HepG2 (cell line): ENCODE results near the gene MYO1C. TPM values are rescaled to one million over a fixed set of nuclear protein-coding genes. Genes with fewer than 3 reads are reported as not detected.

ENCODE experiments used
- ARNT ChIP-seq: fragments of 450-650 bp; IDR thresholded peaks from 2 replicates; pipeline ENCODE4 v1.6.1; 2017
- GATA4 ChIP-seq: sonication (generic); IDR thresholded peaks from 2 replicates; pipeline ENCODE4 v1.6.1; 2016; ENCODE audit warnings: antibody characterized with exemption, low read depth, borderline replicate concordance
- HNF4G ChIP-seq, 2 experiments: sonication (generic) in 1 of 2; formaldehyde crosslinking in 1 of 2; IDR thresholded peaks; 2 replicates each; pipeline versions ENCODE4 v1.4.0 to v1.6.1; 2011 to 2020; ENCODE audit warnings: borderline replicate concordance in 2 of 2, low read depth in 2 of 2, mild to moderate bottlenecking in 2 of 2, low read length in 1 of 2, missing genetic modification reagents in 1 of 2, moderate library complexity in 1 of 2
- NFKB2 ChIP-seq: sonication (generic); formaldehyde crosslinking; IDR thresholded peaks from 2 replicates; pipeline ENCODE4 v1.4.0; 2020; ENCODE audit warnings: missing genetic modification reagents, borderline replicate concordance
- RARA ChIP-seq: IDR thresholded peaks from 2 replicates; pipeline ENCODE4 v1.6.1; 2016; ENCODE audit warnings: missing genetic modification reagents, missing compliant biosample characterization
- RFXANK ChIP-seq: IDR thresholded peaks from 2 replicates; pipeline ENCODE4 v1.6.1; 2016
- ZNF432 ChIP-seq: sonication (generic); formaldehyde crosslinking; IDR thresholded peaks from 2 replicates; pipeline ENCODE4 v1.5.0; 2020; ENCODE audit warnings: missing genetic modification reagents, mild to moderate bottlenecking, borderline replicate concordance
- ZNF451 ChIP-seq: sonication (generic); formaldehyde crosslinking; IDR thresholded peaks from 2 replicates; pipeline ENCODE4 v1.5.0; 2020; ENCODE audit warnings: mild to moderate bottlenecking, missing genetic modification reagents
- ZSCAN20 ChIP-seq: sonication (generic); formaldehyde crosslinking; IDR thresholded peaks from 2 replicates; pipeline ENCODE4 v1.4.0; 2020; ENCODE audit warnings: missing genetic modification reagents, mild to moderate bottlenecking, borderline replicate concordance
- polyA plus RNA-seq, 8 experiments: library from polyadenylated mRNA; depleted of rRNA in 3 of 8; stranded (reverse) in 7 of 8; unstranded in 1 of 8; fragments of >200 nt; fragmentation: Illumina TruSeq in 4 of 8; extraction: Trizol in 4 of 8; gene quantifications; 2 replicates each; pipeline versions ENCODE4 v1.2.1 to v1.2.3, GENCODE V29; 2011 to 2016; ENCODE audit warnings: low read depth in 4 of 8, missing spikeins in 1 of 8, mixed read lengths in 1 of 8; ENCODE audit not compliant: insufficient read depth in 1 of 8
- total RNA-seq, 5 experiments: library from RNA; depleted of rRNA; stranded (reverse); fragments of >200 nt; fragmentation: Illumina TruSeq; extraction: Trizol; gene quantifications; 2 replicates each; pipeline ENCODE4 v1.2.3, GENCODE V29; 2016; ENCODE audit warnings: low read depth in 1 of 5
- TF ChIP-seq, protein P1 (sequence below): IDR thresholded peaks from 2 replicates; pipeline ENCODE4 v1.6.1; 2012; ENCODE audit warnings: low read depth, low read length, improper control_type of control experiment
- TF ChIP-seq, protein P2 (sequence below): sonication (generic); formaldehyde crosslinking; IDR thresholded peaks from 2 replicates; pipeline ENCODE4 v1.9.0; 2021; ENCODE audit warnings: missing genetic modification reagents, mild to moderate bottlenecking, borderline replicate concordance
- TF ChIP-seq, protein P3 (sequence below): IDR thresholded peaks from 2 replicates; pipeline ENCODE4 v1.6.1; 2016; ENCODE audit warnings: low read depth, control low read depth
- TF ChIP-seq, protein P4 (sequence below): sonication (generic); formaldehyde crosslinking; IDR thresholded peaks from 2 replicates; pipeline ENCODE4 v1.4.0; 2020; ENCODE audit warnings: missing genetic modification reagents
- TF ChIP-seq, protein P5 (sequence below): sonication (generic); formaldehyde crosslinking; conservative IDR thresholded peaks from 2 replicates; pipeline ENCODE4 v1.5.0; 2020; ENCODE audit warnings: missing genetic modification reagents
- TF ChIP-seq, protein P6 (sequence below): sonication (generic); formaldehyde crosslinking; IDR thresholded peaks from 2 replicates; pipeline ENCODE4 v1.4.0; 2020; ENCODE audit warnings: mild to moderate bottlenecking, missing genetic modification reagents
- TF ChIP-seq, protein P7 (sequence below): sonication (generic); formaldehyde crosslinking; IDR thresholded peaks from 2 replicates; pipeline ENCODE4 v1.8.0; 2022; ENCODE audit warnings: missing genetic modification reagents, mild to moderate bottlenecking, moderate library complexity, borderline replicate concordance

The MYO1C gene
- total and polyA plus RNA-seq, 2 of the 13 experiments (the other 11 are each of a cell fraction or from before 2014, with no cell fraction given): 22.7 to 40.8 TPM

DNA sequence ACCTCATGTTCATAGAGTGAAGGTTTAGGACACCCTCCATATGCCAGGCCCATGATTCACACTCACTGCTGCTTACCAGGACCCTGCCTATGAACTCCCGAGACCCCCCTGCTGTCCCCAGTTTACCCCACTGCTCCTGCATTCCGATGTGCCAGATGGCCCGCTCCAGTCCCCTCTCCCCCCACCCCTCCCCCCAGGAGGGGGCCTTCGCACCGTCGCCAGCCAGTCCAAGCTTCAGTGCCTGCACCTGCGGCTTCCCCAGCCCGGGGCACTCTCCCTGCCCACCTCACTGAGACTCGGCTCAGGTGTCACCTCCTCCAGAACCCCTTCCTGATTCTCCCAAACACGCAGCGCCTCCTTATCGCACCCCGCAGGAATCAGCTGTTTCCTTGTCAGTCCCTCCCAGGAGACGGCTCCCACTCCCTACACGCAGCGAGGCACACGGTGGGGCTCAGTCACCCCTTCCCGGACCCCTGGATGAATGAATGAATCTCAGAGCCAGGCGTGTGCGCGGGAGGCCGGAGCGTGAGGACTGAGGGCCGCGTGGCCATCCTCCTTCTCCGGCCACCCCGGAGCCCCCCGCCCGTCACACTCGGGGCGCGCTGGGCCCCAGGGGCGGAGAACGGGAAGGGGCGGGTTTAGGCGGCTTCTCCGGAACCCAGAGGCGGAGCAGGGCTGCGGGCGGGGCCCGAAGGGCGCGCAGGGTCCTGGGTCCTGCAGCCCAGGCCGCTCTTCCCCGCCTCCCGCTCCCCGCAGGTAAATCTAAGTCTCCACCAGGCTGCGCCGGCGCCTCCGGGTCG, 1.6 kb downstream of the MYO1C start (continued):
- TF ChIP-seq, protein P1, sequence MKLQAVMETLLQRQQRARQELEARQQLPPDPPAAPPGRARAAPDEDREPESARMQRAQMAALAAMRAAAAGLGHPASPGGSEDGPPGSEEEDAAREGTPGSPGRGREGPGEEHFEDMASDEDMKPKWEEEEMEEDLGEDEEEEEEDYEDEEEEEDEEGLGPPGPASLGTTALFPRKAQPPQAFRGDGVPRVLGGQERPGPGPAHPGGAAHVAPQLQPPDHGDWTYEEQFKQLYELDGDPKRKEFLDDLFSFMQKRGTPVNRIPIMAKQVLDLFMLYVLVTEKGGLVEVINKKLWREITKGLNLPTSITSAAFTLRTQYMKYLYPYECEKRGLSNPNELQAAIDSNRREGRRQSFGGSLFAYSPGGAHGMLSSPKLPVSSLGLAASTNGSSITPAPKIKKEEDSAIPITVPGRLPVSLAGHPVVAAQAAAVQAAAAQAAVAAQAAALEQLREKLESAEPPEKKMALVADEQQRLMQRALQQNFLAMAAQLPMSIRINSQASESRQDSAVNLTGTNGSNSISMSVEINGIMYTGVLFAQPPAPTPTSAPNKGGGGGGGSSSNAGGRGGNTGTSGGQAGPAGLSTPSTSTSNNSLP: no peak
- TF ChIP-seq, protein P2, sequence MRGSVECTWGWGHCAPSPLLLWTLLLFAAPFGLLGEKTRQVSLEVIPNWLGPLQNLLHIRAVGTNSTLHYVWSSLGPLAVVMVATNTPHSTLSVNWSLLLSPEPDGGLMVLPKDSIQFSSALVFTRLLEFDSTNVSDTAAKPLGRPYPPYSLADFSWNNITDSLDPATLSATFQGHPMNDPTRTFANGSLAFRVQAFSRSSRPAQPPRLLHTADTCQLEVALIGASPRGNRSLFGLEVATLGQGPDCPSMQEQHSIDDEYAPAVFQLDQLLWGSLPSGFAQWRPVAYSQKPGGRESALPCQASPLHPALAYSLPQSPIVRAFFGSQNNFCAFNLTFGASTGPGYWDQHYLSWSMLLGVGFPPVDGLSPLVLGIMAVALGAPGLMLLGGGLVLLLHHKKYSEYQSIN (CRISPR knock-in tag): no peak
- TF ChIP-seq, protein P3, sequence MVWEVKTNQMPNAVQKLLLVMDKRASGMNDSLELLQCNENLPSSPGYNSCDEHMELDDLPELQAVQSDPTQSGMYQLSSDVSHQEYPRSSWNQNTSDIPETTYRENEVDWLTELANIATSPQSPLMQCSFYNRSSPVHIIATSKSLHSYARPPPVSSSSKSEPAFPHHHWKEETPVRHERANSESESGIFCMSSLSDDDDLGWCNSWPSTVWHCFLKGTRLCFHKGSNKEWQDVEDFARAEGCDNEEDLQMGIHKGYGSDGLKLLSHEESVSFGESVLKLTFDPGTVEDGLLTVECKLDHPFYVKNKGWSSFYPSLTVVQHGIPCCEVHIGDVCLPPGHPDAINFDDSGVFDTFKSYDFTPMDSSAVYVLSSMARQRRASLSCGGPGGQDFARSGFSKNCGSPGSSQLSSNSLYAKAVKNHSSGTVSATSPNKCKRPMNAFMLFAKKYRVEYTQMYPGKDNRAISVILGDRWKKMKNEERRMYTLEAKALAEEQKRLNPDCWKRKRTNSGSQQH (CRISPR knock-in tag): no peak; the same call in 1 of the 2 replicates
- TF ChIP-seq ARNT (no peak), NFKB2 (CRISPR knock-in tag) (no peak; the same call in 1 of the 2 replicates), HNF4G (IDR thresholded peaks at IDR 0.05; ENCODE audit: borderline replicate concordance, low read depth, low read length) (no peak), HNF4G (CRISPR knock-in tag; IDR thresholded peaks at IDR 0.05; ENCODE audit: borderline replicate concordance, low read depth) (no peak), RFXANK (CRISPR knock-in tag) (no peak), RARA (CRISPR knock-in tag) (no peak), ZNF451 (CRISPR knock-in tag) (no peak), ZSCAN20 (CRISPR knock-in tag) (peak; percentile 78; the same call in 1 of the 2 replicates), GATA4 (peak; percentile 64; the same call in 1 of the 2 replicates), ZNF432 (no peak)
- TF ChIP-seq, protein P4, sequence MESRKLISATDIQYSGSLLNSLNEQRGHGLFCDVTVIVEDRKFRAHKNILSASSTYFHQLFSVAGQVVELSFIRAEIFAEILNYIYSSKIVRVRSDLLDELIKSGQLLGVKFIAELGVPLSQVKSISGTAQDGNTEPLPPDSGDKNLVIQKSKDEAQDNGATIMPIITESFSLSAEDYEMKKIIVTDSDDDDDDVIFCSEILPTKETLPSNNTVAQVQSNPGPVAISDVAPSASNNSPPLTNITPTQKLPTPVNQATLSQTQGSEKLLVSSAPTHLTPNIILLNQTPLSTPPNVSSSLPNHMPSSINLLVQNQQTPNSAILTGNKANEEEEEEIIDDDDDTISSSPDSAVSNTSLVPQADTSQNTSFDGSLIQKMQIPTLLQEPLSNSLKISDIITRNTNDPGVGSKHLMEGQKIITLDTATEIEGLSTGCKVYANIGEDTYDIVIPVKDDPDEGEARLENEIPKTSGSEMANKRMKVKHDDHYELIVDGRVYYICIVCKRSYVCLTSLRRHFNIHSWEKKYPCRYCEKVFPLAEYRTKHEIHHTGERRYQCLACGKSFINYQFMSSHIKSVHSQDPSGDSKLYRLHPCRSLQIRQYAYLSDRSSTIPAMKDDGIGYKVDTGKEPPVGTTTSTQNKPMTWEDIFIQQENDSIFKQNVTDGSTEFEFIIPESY (CRISPR knock-in tag): no peak
- TF ChIP-seq, protein P5, sequence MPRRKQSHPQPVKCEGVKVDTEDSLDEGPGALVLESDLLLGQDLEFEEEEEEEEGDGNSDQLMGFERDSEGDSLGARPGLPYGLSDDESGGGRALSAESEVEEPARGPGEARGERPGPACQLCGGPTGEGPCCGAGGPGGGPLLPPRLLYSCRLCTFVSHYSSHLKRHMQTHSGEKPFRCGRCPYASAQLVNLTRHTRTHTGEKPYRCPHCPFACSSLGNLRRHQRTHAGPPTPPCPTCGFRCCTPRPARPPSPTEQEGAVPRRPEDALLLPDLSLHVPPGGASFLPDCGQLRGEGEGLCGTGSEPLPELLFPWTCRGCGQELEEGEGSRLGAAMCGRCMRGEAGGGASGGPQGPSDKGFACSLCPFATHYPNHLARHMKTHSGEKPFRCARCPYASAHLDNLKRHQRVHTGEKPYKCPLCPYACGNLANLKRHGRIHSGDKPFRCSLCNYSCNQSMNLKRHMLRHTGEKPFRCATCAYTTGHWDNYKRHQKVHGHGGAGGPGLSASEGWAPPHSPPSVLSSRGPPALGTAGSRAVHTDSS (CRISPR knock-in tag): no peak
- TF ChIP-seq, protein P6, sequence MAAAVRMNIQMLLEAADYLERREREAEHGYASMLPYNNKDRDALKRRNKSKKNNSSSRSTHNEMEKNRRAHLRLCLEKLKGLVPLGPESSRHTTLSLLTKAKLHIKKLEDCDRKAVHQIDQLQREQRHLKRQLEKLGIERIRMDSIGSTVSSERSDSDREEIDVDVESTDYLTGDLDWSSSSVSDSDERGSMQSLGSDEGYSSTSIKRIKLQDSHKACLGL: 0 out of 2 replicates have a peak, but pooled peaks have one; percentile 58
- TF ChIP-seq, protein P7, sequence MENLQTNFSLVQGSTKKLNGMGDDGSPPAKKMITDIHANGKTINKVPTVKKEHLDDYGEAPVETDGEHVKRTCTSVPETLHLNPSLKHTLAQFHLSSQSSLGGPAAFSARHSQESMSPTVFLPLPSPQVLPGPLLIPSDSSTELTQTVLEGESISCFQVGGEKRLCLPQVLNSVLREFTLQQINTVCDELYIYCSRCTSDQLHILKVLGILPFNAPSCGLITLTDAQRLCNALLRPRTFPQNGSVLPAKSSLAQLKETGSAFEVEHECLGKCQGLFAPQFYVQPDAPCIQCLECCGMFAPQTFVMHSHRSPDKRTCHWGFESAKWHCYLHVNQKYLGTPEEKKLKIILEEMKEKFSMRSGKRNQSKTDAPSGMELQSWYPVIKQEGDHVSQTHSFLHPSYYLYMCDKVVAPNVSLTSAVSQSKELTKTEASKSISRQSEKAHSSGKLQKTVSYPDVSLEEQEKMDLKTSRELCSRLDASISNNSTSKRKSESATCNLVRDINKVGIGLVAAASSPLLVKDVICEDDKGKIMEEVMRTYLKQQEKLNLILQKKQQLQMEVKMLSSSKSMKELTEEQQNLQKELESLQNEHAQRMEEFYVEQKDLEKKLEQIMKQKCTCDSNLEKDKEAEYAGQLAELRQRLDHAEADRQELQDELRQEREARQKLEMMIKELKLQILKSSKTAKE (CRISPR knock-in tag): peak; percentile 21; the same call in 1 of the 2 replicates
